Astrocyte of the cerebellum (primary cell): ENCODE results near the gene TMBIM4.

Experiments
- DNase-seq: peaks from one replicate; pipeline ENCODE4 v3.0.0-alpha.2; 2011; ENCODE audit warnings: low read depth
- H3K4me3 ChIP-seq: 2 replicates; pipeline ENCODE4 v1.5.1; 2011; ENCODE audit warnings: mild to moderate bottlenecking, low read depth, low read length, moderate library complexity
- in situ Hi-C: cut with HindIII; loops from 2 replicates; pipeline ENCODE4 v1.10.0; 2017; ENCODE audit warnings: low sequenced_read_pairs
- TF ChIP-seq, protein P1 (sequence below): IDR thresholded peaks from 2 replicates; pipeline ENCODE4 v1.5.1; 2012; ENCODE audit warnings: low read length, low read depth, moderate library complexity, mild to moderate bottlenecking; ENCODE audit errors: missing control alignments

TMBIM4 gene

DNA sequence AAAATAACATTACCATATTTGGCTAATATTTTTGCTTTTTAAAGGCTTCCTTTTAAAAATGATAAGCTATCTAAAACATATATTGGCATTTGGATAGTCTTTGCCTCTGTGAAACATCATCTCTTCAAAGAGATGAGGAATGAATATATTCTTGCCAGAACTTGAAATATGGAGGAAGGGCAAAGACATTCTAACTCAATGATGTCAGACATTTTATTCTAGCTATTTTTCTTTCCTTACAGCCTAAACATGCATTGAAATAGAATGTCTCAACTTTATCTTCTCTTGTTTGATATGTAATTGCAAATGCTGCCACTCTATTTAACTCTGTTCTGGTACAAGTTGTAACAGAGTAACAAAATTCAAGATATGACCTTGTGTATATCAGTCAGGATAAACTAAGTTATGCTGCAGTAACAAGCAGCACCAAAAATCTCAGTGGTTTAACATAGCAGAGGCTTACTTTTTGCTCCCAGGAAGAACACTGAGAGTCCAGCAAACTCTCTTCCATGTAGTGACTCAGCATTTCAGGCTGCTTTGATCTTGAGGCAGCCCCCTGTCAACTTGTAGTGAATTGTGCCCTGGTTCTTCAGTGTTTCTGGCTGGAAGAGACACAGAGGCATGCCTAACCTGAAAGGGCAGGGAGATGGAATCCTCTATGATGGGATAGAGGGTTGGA lies 30.2 kb upstream of the TMBIM4 start:
- no peak for DNase-seq
- H3K4me3 ChIP-seq = no peak overlapping the region
- in situ Hi-C loops = no loop called here
- TF ChIP-seq, protein P1, sequence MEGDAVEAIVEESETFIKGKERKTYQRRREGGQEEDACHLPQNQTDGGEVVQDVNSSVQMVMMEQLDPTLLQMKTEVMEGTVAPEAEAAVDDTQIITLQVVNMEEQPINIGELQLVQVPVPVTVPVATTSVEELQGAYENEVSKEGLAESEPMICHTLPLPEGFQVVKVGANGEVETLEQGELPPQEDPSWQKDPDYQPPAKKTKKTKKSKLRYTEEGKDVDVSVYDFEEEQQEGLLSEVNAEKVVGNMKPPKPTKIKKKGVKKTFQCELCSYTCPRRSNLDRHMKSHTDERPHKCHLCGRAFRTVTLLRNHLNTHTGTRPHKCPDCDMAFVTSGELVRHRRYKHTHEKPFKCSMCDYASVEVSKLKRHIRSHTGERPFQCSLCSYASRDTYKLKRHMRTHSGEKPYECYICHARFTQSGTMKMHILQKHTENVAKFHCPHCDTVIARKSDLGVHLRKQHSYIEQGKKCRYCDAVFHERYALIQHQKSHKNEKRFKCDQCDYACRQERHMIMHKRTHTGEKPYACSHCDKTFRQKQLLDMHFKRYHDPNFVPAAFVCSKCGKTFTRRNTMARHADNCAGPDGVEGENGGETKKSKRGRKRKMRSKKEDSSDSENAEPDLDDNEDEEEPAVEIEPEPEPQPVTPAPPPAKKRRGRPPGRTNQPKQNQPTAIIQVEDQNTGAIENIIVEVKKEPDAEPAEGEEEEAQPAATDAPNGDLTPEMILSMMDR = no peak

DNA sequence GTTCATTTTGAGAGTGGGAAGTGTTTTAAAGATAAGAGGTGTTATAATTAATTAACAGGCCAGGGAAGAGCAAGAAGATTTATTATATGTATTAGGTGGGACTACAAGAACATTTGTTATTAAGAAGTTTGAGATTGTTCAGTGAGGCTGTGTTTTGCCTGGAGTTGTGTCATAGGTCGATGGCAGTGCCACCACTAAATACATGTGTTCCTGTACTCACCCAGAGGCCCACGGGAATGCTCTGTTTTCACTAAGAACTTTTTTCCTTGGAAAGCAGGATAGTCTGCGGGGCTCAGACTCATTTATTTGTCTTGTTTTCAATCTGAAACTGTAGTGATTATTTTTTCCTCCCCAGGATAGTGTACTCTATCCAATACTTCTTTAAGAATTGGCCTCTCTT lies 29.3 kb upstream of the TMBIM4 start:
- DNase-seq = no peak
- in situ Hi-C loops = no loop called here
- TF ChIP-seq, protein P1 = no peak

DNA sequence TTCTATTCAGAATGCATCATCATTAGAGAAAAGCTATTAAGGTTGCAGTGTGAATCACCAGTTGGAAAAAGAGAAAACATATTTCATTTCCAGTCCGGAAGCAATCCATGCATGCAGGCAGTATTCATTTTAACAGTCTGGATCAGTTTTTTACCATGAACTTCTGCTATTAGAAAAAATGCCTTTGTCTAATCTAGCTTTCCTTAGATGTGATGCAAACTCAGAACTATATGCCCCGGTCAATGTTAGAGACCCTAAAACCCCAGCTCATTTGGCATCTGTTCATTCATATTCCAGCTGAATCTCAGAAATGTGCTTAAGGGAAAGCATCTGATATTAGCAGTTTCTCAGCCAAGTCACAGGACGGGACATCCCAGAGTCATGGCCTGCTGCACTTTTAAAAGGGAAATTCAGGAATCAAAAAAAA lies 27.7 kb upstream of the TMBIM4 start:
- TF ChIP-seq, protein P1 = no peak
- in situ Hi-C loops = no loop called here
- H3K4me3 ChIP-seq = no peak overlapping the region
- no peak for DNase-seq

More for the DNA sequence above, 29.3 kb upstream of the TMBIM4 start:
- H3K4me3 ChIP-seq = no peak overlapping the region

DNA sequence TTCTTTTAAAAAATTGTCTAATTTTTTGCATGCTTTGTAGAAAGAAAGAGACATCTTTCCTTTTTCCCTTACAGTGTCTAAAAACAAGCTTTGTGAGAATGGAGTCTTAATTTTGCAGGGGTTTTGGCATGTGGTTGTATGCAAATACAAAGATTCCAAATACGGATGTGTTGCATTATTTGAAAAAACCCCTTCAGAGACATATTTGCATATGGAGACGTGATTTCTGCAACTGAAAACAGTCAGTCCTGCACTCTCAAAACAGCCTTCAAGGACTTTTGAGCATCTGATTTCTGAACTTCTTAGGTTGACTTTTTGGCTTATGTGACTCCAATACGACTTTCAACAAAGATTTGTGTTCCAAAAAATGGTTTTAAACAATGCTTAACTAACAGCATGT lies 27.0 kb upstream of the TMBIM4 start:
- TF ChIP-seq, protein P1 = no peak
- in situ Hi-C loops = no loop called here
- H3K4me3 ChIP-seq = no peak overlapping the region
- DNase-seq = no peak

DNA sequence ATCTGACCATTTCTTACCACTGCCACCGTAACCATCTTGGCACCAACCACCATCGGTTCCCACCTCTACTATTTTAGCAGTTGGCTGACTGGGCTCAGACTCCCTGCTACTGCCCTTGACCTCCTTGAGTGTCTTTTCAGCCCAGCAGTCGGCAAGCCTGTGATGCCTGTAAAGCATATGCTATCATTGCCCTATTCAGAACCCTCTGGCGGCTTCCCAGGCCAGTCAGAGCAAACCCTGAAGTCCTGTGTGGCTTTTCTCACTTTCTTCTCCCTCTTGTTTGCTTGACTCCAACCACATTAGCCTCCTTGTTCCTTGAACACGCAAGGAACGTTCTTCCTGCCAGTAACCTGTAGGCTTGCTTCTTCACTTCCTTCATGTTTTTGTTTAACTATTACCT lies 25.4 kb upstream of the TMBIM4 start:
- no peak for DNase-seq
- in situ Hi-C loops = no loop called here
- no peak overlapping the region for H3K4me3 ChIP-seq
- TF ChIP-seq, protein P1 = no peak

DNA sequence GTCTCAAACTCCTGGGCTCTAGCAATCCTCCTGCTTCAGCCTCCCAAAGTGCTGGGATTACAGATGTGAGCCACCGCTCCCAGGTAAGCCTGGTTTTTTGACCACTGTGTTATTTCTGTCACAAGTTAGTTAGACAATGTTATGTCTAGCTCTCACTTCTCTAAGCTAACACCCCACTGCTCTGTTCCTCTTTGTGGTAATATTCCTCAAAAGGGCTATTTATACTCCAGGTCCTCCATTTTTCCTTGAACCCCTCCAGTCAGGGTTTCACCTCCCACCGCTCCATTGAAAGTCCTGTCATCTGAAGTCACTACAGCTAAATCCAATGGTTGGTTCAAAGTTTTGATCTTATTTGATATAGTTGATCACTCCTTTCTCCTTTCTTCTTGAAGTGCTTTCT lies 24.3 kb upstream of the TMBIM4 start:
- in situ Hi-C loops = no loop called here
- no peak overlapping the region for H3K4me3 ChIP-seq
- no peak for DNase-seq
- TF ChIP-seq, protein P1 = no peak

DNA sequence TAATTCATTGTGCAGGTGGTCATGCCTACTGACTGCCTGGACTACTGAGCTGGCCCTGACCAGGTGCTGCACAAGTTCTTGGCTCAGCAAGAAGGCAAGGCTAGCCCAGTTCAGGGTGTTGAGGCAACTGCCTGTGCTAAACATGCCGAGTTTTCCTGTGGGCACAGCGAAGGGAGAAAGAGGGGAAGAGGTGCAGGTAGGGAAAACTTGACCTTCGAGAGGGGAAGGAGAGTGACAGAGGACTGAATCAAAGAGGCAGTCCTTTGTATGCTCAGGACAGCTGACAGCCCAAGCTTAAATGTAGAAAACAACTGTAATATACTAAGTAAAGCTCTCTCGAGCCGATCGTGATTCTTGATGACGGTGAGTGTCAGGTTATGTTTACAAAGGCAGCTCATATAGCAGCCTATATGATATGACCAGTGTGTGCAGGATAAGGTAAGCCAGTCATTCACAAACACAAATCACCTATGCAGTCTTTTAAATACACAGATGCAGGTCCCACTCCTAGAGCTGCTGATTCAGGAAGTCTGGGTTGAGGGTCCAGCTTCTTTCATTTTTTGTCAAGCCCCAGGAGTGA lies 21.8 kb upstream of the TMBIM4 start:
- in situ Hi-C loops = no loop called here
- H3K4me3 ChIP-seq = no peak overlapping the region
- DNase-seq = no peak
- TF ChIP-seq, protein P1 = no peak
